Measurements from ENCODE around the gene RAB19.
"Not testable (repeated sequence)": the region's sequence is repeated elsewhere in the genome, so short reads cannot be mapped to it uniquely, and the experiment has no call there.

Gene RAB19

GRCh38 chr7:140402178-140402835 is 1.6 kb upstream of the RAB19 start:
- H3K4me2 ChIP-seq (ENCODE audit: low read depth, low read length), result no peak overlapping the region
- H3K79me2 ChIP-seq (ENCODE audit: low read length), result no peaks in the 10 kb centered on the region
- no peak for DNase-seq
- 0 out of 2 replicates have a peak, but pooled peaks cover 5% of the 10 kb centered on the region for H3K4me1 ChIP-seq (ENCODE audit: low read length)
- no peaks in the 10 kb centered on the region for H3K9me3 ChIP-seq (replicated peaks; ENCODE audit: insufficient read depth, low read length)
- H3K9ac ChIP-seq (ENCODE audit: low read length), result no peak overlapping the region
- H3K36me3 ChIP-seq (replicated peaks; ENCODE audit: insufficient read depth, low read length), result no peaks in the 10 kb centered on the region
- H2AFZ ChIP-seq (ENCODE audit: low read length), result no peak overlapping the region
- peaks cover 42% of the 10 kb centered on the region for H3K27me3 ChIP-seq (replicated peaks; ENCODE audit: insufficient read depth, low read length)
- H4K20me1 ChIP-seq (ENCODE audit: insufficient read depth, low read length), result no peaks in the 10 kb centered on the region
- TF ChIP-seq EZH2phosphoT487 (IDR thresholded peaks at IDR 0.05; ENCODE audit: low read length) (no peak), EZH2 (optimal IDR thresholded peaks at IDR 0.05; ENCODE audit: low read depth, low read length) (no peak), CTCF (IDR thresholded peaks at IDR 0.05; ENCODE audit: low read length) (no peak)
- H3K4me3 ChIP-seq (ENCODE audit: low read length), result no peak overlapping the region
- H3K9me2 ChIP-seq (replicated peaks; ENCODE audit: insufficient read depth, low read length), result no peaks in the 10 kb centered on the region
- no peak overlapping the region for H3K27ac ChIP-seq (ENCODE audit: low read length)
- no peaks in the 10 kb centered on the region for H3F3A ChIP-seq (ENCODE audit: insufficient read depth, low read length)

- Histone ChIP-seq H4K20me1 (ENCODE audit: insufficient read depth, low read length) (no peaks in the 10 kb centered on the region), H3F3A (ENCODE audit: insufficient read depth, low read length) (no peaks in the 10 kb centered on the region), H3K4me3 (ENCODE audit: low read length) (no peak overlapping the region), H3K27ac (ENCODE audit: low read length) (no peak overlapping the region), H2AFZ (ENCODE audit: low read length) (no peak overlapping the region), H3K9me3 (replicated peaks; ENCODE audit: insufficient read depth, low read length) (no peaks in the 10 kb centered on the region), H3K27me3 (replicated peaks; ENCODE audit: insufficient read depth, low read length) (peaks cover 30% of the 10 kb centered on the region), H3K4me2 (ENCODE audit: low read depth, low read length) (no peak overlapping the region), H3K9me2 (replicated peaks; ENCODE audit: insufficient read depth, low read length) (no peaks in the 10 kb centered on the region), H3K9ac (ENCODE audit: low read length) (no peak overlapping the region), H3K79me2 (ENCODE audit: low read length) (no peaks in the 10 kb centered on the region), H3K36me3 (replicated peaks; ENCODE audit: insufficient read depth, low read length) (no peaks in the 10 kb centered on the region), H3K4me1 (ENCODE audit: low read length) (no peaks in the 10 kb centered on the region)
- no peak for DNase-seq
- TF ChIP-seq EZH2phosphoT487 (IDR thresholded peaks at IDR 0.05; ENCODE audit: low read length), result no peak
- TF ChIP-seq EZH2 (optimal IDR thresholded peaks at IDR 0.05; ENCODE audit: low read depth, low read length), result no peak
- TF ChIP-seq CTCF (IDR thresholded peaks at IDR 0.05; ENCODE audit: low read length), result no peak
These were observed 757 bp downstream of the RAB19 start for GRCh38 chr7:140404565-140405065.

- TF ChIP-seq EZH2 (optimal IDR thresholded peaks at IDR 0.05; ENCODE audit: low read depth, low read length) (no peak), EZH2phosphoT487 (IDR thresholded peaks at IDR 0.05; ENCODE audit: low read length) (no peak), CTCF (IDR thresholded peaks at IDR 0.05; ENCODE audit: low read length) (no peak)
- Histone ChIP-seq H3K27ac (ENCODE audit: low read length) (no peak overlapping the region), H3K9me2 (replicated peaks; ENCODE audit: insufficient read depth, low read length) (no peaks in the 10 kb centered on the region), H3K4me2 (ENCODE audit: low read depth, low read length) (no peak overlapping the region), H3K79me2 (ENCODE audit: low read length) (no peaks in the 10 kb centered on the region), H3K9me3 (replicated peaks; ENCODE audit: insufficient read depth, low read length) (no peaks in the 10 kb centered on the region), H2AFZ (ENCODE audit: low read length) (no peak overlapping the region), H3K4me1 (ENCODE audit: low read length) (no peaks in the 10 kb centered on the region), H3F3A (ENCODE audit: insufficient read depth, low read length) (no peaks in the 10 kb centered on the region), H3K9ac (ENCODE audit: low read length) (no peak overlapping the region), H3K36me3 (replicated peaks; ENCODE audit: insufficient read depth, low read length) (no peaks in the 10 kb centered on the region), H4K20me1 (ENCODE audit: insufficient read depth, low read length) (no peaks in the 10 kb centered on the region), H3K4me3 (ENCODE audit: low read length) (no peak overlapping the region), H3K27me3 (replicated peaks; ENCODE audit: insufficient read depth, low read length) (peaks cover 7% of the 10 kb centered on the region; the same call in 1 of the 2 replicates)
- DNase-seq, result no peak
These were observed 11.5 kb downstream of the RAB19 start for GRCh38 chr7:140415361-140415760.

- DNase-seq; H3K27ac ChIP-seq (ENCODE audit: low read length); H3K9me2 ChIP-seq (replicated peaks; ENCODE audit: insufficient read depth, low read length); H2AFZ ChIP-seq (ENCODE audit: low read length); H3K4me3 ChIP-seq (ENCODE audit: low read length); H3K4me1 ChIP-seq (ENCODE audit: low read length); H3F3A ChIP-seq (ENCODE audit: insufficient read depth, low read length); H3K9ac ChIP-seq (ENCODE audit: low read length); H4K20me1 ChIP-seq (ENCODE audit: insufficient read depth, low read length); H3K79me2 ChIP-seq (ENCODE audit: low read length); H3K9me3 ChIP-seq (replicated peaks; ENCODE audit: insufficient read depth, low read length); H3K36me3 ChIP-seq (replicated peaks; ENCODE audit: insufficient read depth, low read length); H3K27me3 ChIP-seq (replicated peaks; ENCODE audit: insufficient read depth, low read length); H3K4me2 ChIP-seq (ENCODE audit: low read depth, low read length): not testable (repeated sequence)
These were observed 12.0 kb downstream of the RAB19 start for GRCh38 chr7:140415816-140416215.

All from MM.1S (cell line).